HG03025 (cell line): Measurements from ENCODE around the gene LDB3.
"Not testable (repeated sequence)": the region's sequence is repeated elsewhere in the genome, so short reads cannot be mapped to it uniquely, and the experiment has no call there.

Experiments
- ATAC-seq: cut with Tn5 transposase; IDR thresholded peaks from one replicate; pipeline ENCODE4 v1.9.1; 2021; ENCODE audit warnings: mild to moderate bottlenecking, moderate library complexity; ENCODE audit not compliant: unreplicated experiment, low FRiP score

Gene LDB3

GRCh38 chr10:86668297-86669165 is at the start of gene LDB3:
Gene LDB3 (plus strand): TSS chr10:86668511. CDS start chr10:86668692, 181 bp downstream.
- no peak for ATAC-seq

- ATAC-seq: no peak
These were observed 40.0 kb upstream of the LDB3 start for GRCh38 chr10:86628311-86628710.

- ATAC-seq: no peak
These were observed 38.2 kb upstream of the LDB3 start for GRCh38 chr10:86630079-86630478.

- ATAC-seq: no peak
These were observed 36.1 kb upstream of the LDB3 start for GRCh38 chr10:86632009-86632800.

GRCh38 chr10:86632951-86633350 is 35.4 kb upstream of the LDB3 start:
- ATAC-seq: no peak

GRCh38 chr10:86635402-86635801 is 32.9 kb upstream of the LDB3 start:
- ATAC-seq: no peak

GRCh38 chr10:86636311-86636710 is 32.0 kb upstream of the LDB3 start:
- ATAC-seq: no peak

GRCh38 chr10:86642021-86642420 is 26.3 kb upstream of the LDB3 start:
- ATAC-seq: no peak

- ATAC-seq: no peak
These were observed 25.8 kb upstream of the LDB3 start for GRCh38 chr10:86642499-86642898.

- no peak for ATAC-seq
These were observed 24.0 kb upstream of the LDB3 start for GRCh38 chr10:86644152-86644793.

GRCh38 chr10:86644794-86645445 is 23.4 kb upstream of the LDB3 start:
- no peak for ATAC-seq

- ATAC-seq: not testable (repeated sequence)
These were observed 22.6 kb upstream of the LDB3 start for GRCh38 chr10:86645621-86646165.

GRCh38 chr10:86646532-86646931 is 21.8 kb upstream of the LDB3 start:
- no peak for ATAC-seq

GRCh38 chr10:86646933-86647332 is 21.4 kb upstream of the LDB3 start:
- ATAC-seq: no peak

GRCh38 chr10:86647773-86648703 is 20.3 kb upstream of the LDB3 start:
- ATAC-seq: no peak

GRCh38 chr10:86648704-86649427 is 19.4 kb upstream of the LDB3 start:
- no peak for ATAC-seq

GRCh38 chr10:86649471-86650150 is 18.7 kb upstream of the LDB3 start:
- ATAC-seq: no peak

- no peak for ATAC-seq
These were observed 18.2 kb upstream of the LDB3 start for GRCh38 chr10:86650151-86650550.
